Prostate gland (tissue), 2 donors: Measurements from ENCODE around the gene ZFHX2.

Experiments
- CTCF ChIP-seq, 4 experiments: fragments of 200-600 bp in 2 of 4; fragments of 450-650 bp in 2 of 4; sonication (generic) in 2 of 4; IDR thresholded peaks; 1 replicate in 3 of 4; 2 replicates in 1 of 4; pipeline ENCODE4 v1.5.1; 2016 to 2019; ENCODE audit warnings: antibody characterized with exemption in 4 of 4, mild to moderate bottlenecking in 2 of 4, moderate library complexity in 2 of 4
- POLR2A ChIP-seq: fragments of 450-650 bp; IDR thresholded peaks from one replicate; pipeline ENCODE4 v1.6.1; 2016; ENCODE audit warnings: antibody characterized with exemption, mild to moderate bottlenecking

DNA sequence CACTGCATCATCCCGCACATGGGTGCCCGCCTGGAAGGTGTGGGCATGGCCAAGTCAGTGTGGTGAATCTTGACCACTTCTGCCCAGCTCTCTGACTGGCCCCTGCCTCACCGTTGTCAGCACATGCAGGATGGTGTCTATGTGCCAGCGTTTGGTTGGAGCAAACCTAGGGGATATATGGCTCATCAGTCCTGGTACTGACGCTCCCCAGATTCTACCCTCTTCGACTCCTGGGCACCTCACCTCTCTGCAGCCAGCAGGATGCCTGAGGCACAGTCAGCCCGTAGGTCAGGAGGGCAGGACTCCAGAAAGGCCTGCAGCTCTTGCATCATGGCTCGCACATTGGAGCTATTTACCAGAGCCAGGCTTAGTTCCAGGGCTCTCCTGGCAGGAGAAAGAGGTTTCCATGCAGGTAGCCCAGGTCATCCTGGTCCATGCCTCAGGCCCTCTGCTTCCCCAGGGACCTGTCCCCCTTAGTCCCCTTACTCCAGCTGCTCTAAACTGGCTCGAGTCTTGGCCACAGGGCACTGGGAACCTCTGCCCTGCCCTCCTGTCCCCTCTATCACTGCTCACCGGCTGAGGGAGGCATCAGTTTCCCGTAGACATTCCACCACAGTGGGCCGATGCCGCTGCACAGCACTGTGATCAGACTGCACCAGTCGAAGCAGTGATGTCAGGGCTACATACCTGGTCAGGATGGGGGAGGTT is 12.1 kb upstream of the ZFHX2 start:
- TF ChIP-seq CTCF (IDR thresholded peaks at IDR 0.05) = no peak
- TF ChIP-seq POLR2A = no peak
